Stimulated activated CD4-positive, alpha-beta T cell treated with anti-CD3 and anti-CD28 coated beads, Interleukin-1b, Interleukin-23, amount 100 ng/mL, for 4 hours (primary cell): ENCODE measurements around the gene TBL3.
"Not testable (repeated sequence)": the region's sequence is repeated elsewhere in the genome, so short reads cannot be mapped to it uniquely, and the experiment has no call there.

Source experiments
- DNase-seq, 2 donors: peaks; one replicate each; pipeline ENCODE4 v3.0.0-alpha.2; 2020; ENCODE audit warnings: low read depth in 2 of 2

The TBL3 gene

DNA sequence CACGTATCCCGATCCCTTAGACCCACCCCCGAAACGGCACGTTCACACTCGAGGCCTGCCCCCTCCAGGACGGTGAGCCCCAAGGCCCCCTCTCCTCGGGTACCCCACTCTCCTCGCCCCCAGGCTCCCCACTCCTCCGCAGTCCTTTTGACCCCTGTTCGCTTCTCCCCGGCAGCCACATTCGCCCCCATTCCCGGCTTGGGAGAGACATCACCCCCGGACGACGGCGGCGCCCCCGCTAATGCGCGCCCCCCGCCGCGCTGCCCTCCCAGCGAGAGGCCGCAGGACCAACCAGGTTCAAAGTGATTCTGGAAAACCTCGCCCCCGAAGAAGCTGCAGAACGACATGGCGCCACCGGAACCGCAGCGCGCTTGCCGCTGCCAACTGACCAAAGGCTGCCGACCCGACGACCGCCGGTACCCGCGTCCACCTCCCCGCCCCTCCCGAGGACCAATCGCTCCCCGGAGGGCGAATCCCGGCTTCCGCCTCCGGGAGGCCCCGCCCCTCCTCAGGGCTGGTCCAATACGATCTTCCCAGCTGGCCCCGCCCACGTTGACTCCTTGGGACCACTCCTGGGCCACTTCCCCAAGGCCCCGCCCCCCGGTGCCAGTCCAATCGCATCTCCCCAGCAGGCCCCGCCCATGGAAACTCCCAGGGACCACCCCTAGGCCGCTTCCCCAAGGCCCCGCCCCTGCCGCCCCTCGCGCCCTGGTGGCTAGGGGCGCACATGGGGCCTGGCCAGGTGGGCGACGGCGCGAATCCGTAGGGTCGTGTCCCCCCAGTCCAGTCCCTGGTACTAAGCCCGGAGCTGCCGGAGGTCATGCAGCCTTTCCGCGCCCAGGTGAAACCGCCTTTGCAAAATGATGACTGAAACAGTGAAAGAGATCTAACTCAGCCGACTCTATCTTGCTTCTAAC is 28.8 kb upstream of the TBL3 start, which contains the start of gene MSRB1:
TSS of gene MSRB1 (minus strand) at position 390 of the 917 bp plus-strand sequence. CDS start at position 347, 43 bp downstream.
- peak; percentile 97 to 99 for DNase-seq

- DNase-seq = no peak
Observed at GRCh38 chr16:1944612-1945199, 27.1 kb upstream of the TBL3 start.

GRCh38 chr16:1945559-1946391 is 26.1 kb upstream of the TBL3 start:
- no peak for DNase-seq

- DNase-seq = no peak
Observed at GRCh38 chr16:1946495-1947368, 25.1 kb upstream of the TBL3 start.

GRCh38 chr16:1947369-1947670 is 24.5 kb upstream of the TBL3 start:
- no peak for DNase-seq

GRCh38 chr16:1949507-1949906 is 22.3 kb upstream of the TBL3 start:
- DNase-seq = no peak

- DNase-seq = no peak
Observed at GRCh38 chr16:1950047-1950446, 21.8 kb upstream of the TBL3 start.

GRCh38 chr16:1950559-1950958 is 21.3 kb upstream of the TBL3 start:
- no peak for DNase-seq

DNA sequence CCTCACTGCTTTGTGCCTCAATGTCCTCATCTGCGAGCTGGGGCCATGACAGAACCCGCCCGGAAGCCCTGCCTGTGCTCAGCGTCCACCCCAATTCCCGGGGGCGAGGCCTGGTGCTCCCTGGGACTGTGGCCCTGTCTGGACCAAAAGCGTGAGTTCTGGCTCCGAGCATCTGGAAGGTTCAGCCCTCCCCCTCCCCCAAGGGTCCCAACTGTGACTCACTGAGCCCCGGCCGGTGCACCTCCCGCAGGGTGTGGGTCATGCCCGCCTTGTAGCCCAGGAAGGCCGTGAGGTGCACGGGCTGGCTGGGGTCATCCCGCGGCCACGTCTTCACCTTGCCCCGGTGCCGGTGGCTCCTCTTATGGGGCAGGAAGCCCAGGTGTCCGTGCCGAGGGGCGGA is 18.1 kb upstream of the TBL3 start:
- no peak for DNase-seq

DNA sequence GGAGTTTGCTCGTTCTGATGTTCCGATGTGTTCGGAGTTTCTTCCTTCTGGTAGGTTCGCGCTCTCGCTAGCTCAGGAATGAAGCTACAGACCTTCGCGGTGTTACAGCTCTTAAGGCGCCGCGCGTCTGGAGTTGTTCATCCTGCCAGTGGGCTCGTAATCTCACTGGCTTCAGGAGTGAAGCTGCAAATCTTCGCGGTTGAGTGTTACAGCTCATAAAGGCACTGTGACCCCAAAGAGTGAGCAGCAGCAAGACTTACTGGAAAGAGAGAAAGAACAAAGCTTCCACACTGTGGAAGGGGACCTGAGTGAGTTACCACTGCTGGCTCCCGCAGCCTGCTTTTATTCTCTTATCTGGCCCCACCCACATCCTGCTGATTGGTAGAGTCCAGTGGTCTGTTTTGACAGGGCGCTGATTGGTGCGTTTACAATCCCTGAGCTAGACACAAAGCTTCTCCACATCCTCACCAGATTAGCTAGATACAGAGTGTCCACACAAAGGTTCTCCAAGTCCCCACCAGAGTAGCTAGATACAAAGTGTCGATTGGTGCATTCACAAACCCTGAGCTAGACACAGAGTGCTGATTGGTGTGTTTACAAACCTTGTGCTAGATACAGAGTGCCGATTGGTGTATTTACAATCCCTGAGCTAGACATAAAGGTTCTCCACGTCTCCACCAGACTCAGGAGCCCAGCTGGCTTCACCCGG is 14.3 kb upstream of the TBL3 start:
- not testable (repeated sequence) for DNase-seq

GRCh38 chr16:1958143-1958491 is 13.7 kb upstream of the TBL3 start:
- not testable (repeated sequence) for DNase-seq

DNA sequence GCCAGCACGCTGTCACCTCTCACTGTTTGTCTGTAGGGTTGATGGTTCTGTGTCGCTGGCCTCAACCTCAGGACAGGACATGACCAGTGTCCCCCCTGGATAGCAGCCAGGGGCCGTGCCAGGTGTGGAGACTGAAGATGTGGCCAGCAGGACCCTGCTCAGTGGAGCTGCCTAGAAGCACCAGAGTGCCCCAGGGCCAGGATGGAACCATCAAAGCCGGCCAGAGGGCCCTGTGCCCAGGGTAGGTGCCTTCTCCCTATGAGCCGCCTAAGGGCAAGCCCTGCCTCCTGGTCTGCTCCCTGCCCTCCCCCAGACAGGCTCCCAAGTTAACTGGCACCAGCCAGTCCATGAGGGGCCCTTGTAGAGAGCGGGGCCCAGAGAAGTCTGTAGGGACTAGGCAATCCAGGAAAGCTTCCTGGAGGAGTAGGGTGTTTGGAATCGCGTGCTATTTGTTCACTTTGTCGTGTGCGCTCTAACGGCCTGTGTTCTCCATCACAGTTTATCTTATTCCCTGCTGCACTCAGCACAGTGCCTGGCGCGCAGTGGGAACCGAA is 13.1 kb upstream of the TBL3 start:
- no peak for DNase-seq

- peak; percentile 86 to 94 for DNase-seq
Observed at GRCh38 chr16:1959269-1960039, 12.4 kb upstream of the TBL3 start, which contains the start of gene NDUFB10. NDUFB10 (plus strand) TSS chr16:1959538; CDS start chr16:1959625, 87 bp downstream.

- peak; percentile 30 to 45 for DNase-seq
Observed at GRCh38 chr16:1960665-1961630, 10.9 kb upstream of the TBL3 start.

DNA sequence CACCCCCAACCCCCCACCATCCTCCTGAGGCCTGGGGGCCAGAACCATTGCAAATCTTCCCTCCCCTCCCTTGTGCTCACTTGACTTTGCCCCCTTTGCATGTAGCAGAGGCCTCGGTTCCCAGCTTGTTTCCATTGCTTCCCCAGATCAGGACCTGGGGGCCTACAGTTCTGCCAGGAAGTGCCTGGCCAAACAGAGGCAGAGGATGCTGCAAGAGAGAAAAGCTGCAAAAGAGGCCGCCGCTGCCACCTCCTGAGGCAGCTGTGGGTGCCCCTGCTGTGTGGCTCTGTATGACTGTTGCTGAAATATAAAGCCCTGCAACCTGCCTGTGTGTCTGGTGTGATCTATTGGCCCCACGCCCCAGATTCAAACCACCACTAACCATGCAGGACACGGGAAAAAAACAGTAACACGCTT is 10.2 kb upstream of the TBL3 start:
- no peak for DNase-seq

DNA sequence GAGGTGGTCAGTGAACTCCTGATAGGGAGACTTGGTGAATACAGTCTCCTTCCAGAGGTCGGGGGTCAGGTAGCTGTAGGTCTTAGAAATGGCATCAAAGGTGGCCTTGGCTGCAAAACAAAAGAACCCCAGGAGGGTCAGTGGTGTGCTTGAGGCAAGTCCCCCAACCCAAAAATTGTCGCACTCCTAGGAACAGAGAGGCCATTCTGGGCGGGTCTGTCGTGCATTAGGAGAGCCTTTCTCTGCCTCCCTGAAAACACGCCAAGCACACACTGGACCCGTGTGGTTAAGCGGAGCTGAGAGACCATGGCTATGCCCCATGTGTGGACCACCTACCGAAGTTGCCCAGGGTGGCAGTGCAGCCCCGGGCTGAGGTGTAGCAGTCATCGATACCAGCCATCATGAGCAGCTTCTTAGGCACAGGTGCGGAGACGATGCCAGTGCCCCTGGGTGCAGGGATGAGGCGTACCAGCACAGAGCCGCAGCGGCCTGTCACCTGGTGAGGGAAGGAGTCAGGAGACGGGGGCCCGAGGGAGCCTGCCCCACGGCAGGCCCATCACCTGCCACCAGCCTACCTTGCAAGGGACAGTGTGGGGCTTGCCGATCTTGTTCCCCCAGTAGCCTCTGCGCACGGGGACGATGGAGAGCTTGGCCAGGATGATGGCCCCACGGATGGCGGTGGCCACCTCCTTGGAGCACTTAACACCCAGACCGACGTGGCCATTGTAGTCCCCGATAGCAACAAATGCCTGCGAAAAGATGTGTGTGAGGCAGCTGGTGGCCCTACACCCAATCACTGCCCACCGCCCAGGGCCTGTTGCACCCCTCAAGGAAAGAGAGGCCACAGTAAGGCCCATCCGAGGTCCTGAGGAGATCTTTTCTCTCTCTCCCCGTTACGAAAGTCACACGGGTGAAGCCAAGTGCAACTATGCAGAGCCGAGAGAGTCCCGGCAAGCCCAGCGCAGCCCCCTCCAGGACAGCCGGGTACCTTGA is 9.4 kb upstream of the TBL3 start:
- DNase-seq = not testable (repeated sequence)
